Prostate gland (tissue), 2 donors: ENCODE data around the gene ACACB. TPM values are rescaled to one million over a fixed set of nuclear protein-coding genes. Genes with fewer than 3 reads are reported as not detected.

Experiments
- DNase-seq: peaks from one replicate; pipeline ENCODE4 v3.0.0-alpha.2; 2019; ENCODE audit warnings: low spot score
- H3K27ac ChIP-seq, 2 donors: fragments of 200-600 bp; sonication (generic); 2 replicates each; pipeline ENCODE4 v1.5.1; 2017 to 2019
- H3K27me3 ChIP-seq: fragments of 200-600 bp; sonication (generic); replicated peaks from 2 replicates; pipeline ENCODE4 v1.5.1; 2019; ENCODE audit not compliant: insufficient read depth
- H3K36me3 ChIP-seq, 2 donors: fragments of 200-600 bp; sonication (generic); 1 replicate in 1 of 2; 2 replicates in 1 of 2; pipeline versions ENCODE4 v1.5.1 to v1.8.1; 2017 to 2019
- H3K4me1 ChIP-seq: fragments of 200-600 bp; sonication (generic); replicated peaks from 2 replicates; pipeline ENCODE4 v1.5.1; 2019
- H3K4me3 ChIP-seq, 2 donors: fragments of 200-600 bp; sonication (generic); 2 replicates each; pipeline ENCODE4 v1.5.1; 2017 to 2019
- H3K9me3 ChIP-seq: fragments of 200-600 bp; sonication (generic); 2 replicates; pipeline ENCODE4 v1.5.1; 2017
- POLR2A ChIP-seq: fragments of 450-650 bp; IDR thresholded peaks from one replicate; pipeline ENCODE4 v1.6.1; 2016; ENCODE audit warnings: antibody characterized with exemption, mild to moderate bottlenecking
- POLR2AphosphoS5 ChIP-seq: sonication (generic); formaldehyde crosslinking; IDR thresholded peaks from one replicate; pipeline ENCODE4 v1.6.1; 2017; ENCODE audit warnings: antibody characterized with exemption
- WGBS: methylation state at CpG from one replicate; pipeline ENCODE4 v1.1.5; 2018; 5-methylcytosine and 5-hydroxymethylcytosine counted together
- intact Hi-C: fragments of 100-400 bp; cut with DNase I; formaldehyde crosslinking; loops from one replicate; pipeline ENCODE4 v1.14.2; 2022
- total RNA-seq, 2 donors: library from RNA; depleted of rRNA; stranded (reverse); fragments of >200 nt; gene quantifications; one replicate each; pipeline ENCODE4 v1.1.0, GENCODE V29; 2016
- TF ChIP-seq, protein P1 (sequence below), 4 experiments: fragments of 200-600 bp in 2 of 4; fragments of 450-650 bp in 2 of 4; sonication (generic) in 2 of 4; IDR thresholded peaks; 1 replicate in 3 of 4; 2 replicates in 1 of 4; pipeline ENCODE4 v1.5.1; 2016 to 2019; ENCODE audit warnings: antibody characterized with exemption in 4 of 4, mild to moderate bottlenecking in 2 of 4, moderate library complexity in 2 of 4

The ACACB gene
- total RNA-seq, 2 donors from 2014 or later: 52.5 to 63.3 TPM

- H3K36me3 ChIP-seq: peaks cover 0 to 7% of the 10 kb centered on the region in 2 donors
- intact Hi-C loops: loop anchor here (5.0 kb wide), 1 partner anchor 118 kb away; no protein-coding TSS in a partner anchor
- 90% methylated on average over 4 of the region's 4 CpGs for WGBS
Measured at GRCh38 chr12:109268896-109269295, 152.5 kb downstream of the ACACB start.

DNA sequence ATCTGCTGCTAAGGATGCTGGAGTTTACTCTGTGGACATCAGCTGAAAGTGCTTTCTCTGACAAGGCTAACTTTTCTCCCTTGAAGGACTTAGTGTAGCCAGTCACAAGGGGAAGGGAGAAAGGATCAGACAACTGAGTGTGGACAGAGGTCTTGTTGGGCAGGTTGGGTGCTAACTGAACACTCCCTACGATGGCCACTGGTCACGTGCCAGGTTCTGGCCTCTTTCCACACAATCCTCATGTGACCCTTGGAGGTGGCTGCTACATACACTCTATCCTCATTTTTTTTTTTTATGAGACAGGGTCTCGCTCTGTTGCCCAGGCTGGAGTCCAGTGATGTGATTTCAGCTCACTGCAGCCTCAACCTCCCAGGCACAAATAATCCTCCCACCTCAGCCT, 153.0 kb downstream of the ACACB start:
- intact Hi-C loops: loop anchor here (5.0 kb wide), 1 partner anchor 118 kb away; no protein-coding TSS in a partner anchor
- Histone ChIP-seq H3K27ac (no peak overlapping the region), H3K36me3 (peaks cover 0 to 7% of the 10 kb centered on the region in 2 donors), H3K27me3 (no peaks in the 10 kb centered on the region), H3K4me3 (no peak overlapping the region), H3K9me3 (no peaks in the 10 kb centered on the region), H3K4me1 (no peaks in the 10 kb centered on the region)
- 38% methylated on average over 3 of the region's 3 CpGs for WGBS
- TF ChIP-seq, protein P1, sequence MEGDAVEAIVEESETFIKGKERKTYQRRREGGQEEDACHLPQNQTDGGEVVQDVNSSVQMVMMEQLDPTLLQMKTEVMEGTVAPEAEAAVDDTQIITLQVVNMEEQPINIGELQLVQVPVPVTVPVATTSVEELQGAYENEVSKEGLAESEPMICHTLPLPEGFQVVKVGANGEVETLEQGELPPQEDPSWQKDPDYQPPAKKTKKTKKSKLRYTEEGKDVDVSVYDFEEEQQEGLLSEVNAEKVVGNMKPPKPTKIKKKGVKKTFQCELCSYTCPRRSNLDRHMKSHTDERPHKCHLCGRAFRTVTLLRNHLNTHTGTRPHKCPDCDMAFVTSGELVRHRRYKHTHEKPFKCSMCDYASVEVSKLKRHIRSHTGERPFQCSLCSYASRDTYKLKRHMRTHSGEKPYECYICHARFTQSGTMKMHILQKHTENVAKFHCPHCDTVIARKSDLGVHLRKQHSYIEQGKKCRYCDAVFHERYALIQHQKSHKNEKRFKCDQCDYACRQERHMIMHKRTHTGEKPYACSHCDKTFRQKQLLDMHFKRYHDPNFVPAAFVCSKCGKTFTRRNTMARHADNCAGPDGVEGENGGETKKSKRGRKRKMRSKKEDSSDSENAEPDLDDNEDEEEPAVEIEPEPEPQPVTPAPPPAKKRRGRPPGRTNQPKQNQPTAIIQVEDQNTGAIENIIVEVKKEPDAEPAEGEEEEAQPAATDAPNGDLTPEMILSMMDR (IDR thresholded peaks at IDR 0.05): no peak
- TF ChIP-seq POLR2AphosphoS5 (no peak), POLR2A (no peak)
- no peak for DNase-seq

More at GRCh38 chr12:109268896-109269295, 152.5 kb downstream of the ACACB start:
- no peaks in the 10 kb centered on the region for H3K4me1 ChIP-seq
- no peak overlapping the region for H3K27ac ChIP-seq
- H3K4me3 ChIP-seq: no peak overlapping the region
- TF ChIP-seq, protein P1 (IDR thresholded peaks at IDR 0.05): no peak
- TF ChIP-seq POLR2AphosphoS5 (no peak), POLR2A (no peak)
- no peak for DNase-seq
- H3K9me3 ChIP-seq: no peaks in the 10 kb centered on the region
- no peaks in the 10 kb centered on the region for H3K27me3 ChIP-seq

- WGBS: 78% methylated on average over 1 of the region's 1 CpG
- no peak overlapping the region for H3K27ac ChIP-seq
- no peaks in the 10 kb centered on the region for H3K9me3 ChIP-seq
- H3K27me3 ChIP-seq: no peaks in the 10 kb centered on the region
- H3K36me3 ChIP-seq: peaks cover 0 to 1% of the 10 kb centered on the region in 2 donors
- no peak for DNase-seq
- intact Hi-C loops: no loop called here
- no peak for TF ChIP-seq POLR2A
- TF ChIP-seq, protein P1 (IDR thresholded peaks at IDR 0.05): no peak
- no peak for TF ChIP-seq POLR2AphosphoS5
- H3K4me3 ChIP-seq: no peak overlapping the region
- H3K4me1 ChIP-seq: no peaks in the 10 kb centered on the region
Measured at GRCh38 chr12:109270494-109270893, 154.1 kb downstream of the ACACB start.

DNA sequence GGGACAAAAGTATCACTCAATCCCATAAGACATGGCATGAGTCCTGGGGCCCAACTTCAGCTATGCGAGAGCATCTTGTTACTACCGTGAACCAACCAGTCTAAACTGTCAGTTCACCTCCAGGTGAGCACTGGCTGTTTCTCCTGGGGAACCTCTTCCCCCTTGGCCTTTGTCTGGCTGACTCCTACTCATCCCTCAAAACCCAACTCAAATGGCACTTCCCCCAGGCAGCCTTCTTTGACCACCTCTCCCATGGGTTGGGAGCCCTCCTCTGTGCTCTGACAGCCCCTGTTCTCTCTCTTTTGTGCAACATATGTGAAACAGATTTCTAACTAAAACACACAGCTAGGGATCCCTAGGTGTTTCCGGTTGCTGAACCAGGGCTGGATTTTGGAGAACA, 155.0 kb downstream of the ACACB start:
- no peak overlapping the region for H3K4me3 ChIP-seq
- TF ChIP-seq POLR2A: no peak
- no peak overlapping the region for H3K27ac ChIP-seq
- H3K4me1 ChIP-seq: no peaks in the 10 kb centered on the region
- no peak for DNase-seq
- 94% methylated on average over 3 of the region's 3 CpGs for WGBS
- no peaks in the 10 kb centered on the region for H3K9me3 ChIP-seq
- no peaks in the 10 kb centered on the region for H3K36me3 ChIP-seq
- intact Hi-C loops: no loop called here
- H3K27me3 ChIP-seq: no peaks in the 10 kb centered on the region

DNA sequence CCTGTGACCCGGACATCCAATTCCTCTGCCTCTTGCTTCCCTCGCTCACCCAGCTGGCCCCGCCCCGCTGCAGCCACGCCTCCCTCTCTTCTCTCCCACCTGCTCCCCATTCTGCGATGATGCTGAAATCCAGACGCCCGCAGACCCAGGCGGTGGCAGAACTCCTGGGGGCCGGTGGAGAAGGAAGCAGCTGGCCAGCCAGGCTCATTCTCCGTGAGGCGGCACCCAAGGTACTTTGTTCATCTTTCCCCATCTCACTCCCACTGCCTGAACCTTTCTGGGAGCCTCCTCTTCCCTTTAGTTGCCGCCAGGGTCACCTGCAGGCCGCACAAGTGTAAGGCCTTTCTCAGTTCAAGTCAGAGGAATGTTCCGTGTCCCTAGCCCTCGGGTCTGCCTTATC, 157.0 kb downstream of the ACACB start:
- no peak overlapping the region for H3K4me3 ChIP-seq
- 35% methylated on average over 16 of the region's 16 CpGs for WGBS
- peaks cover 5% of the 10 kb centered on the region for H3K4me1 ChIP-seq
- DNase-seq: no peak
- H3K9me3 ChIP-seq: no peaks in the 10 kb centered on the region
- no peaks in the 10 kb centered on the region for H3K36me3 ChIP-seq
- TF ChIP-seq POLR2AphosphoS5 (no peak), POLR2A (no peak)
- TF ChIP-seq, protein P1 (IDR thresholded peaks at IDR 0.05): no peak
- H3K27me3 ChIP-seq: no peaks in the 10 kb centered on the region
- H3K27ac ChIP-seq: no peak overlapping the region
- intact Hi-C loops: no loop called here
